Measurements from ENCODE around the gene MCEE. TPM values are rescaled to one million over a fixed set of nuclear protein-coding genes. Genes with fewer than 3 reads are reported as not detected.
"Not testable (repeated sequence)": the region's sequence is repeated elsewhere in the genome, so short reads cannot be mapped to it uniquely, and the experiment has no call there.

Gene MCEE
- polyA plus RNA-seq, 2 of the 4 experiments (the other 2 are of a cell fraction), result 10.3 to 17.7 TPM

- FAIRE-seq (no peak), DNase-seq (ENCODE audit: low read depth in 1 of 2, low spot score in 1 of 2) (no peak), ATAC-seq (no peak)
- no peak overlapping the region for H3K4me2 ChIP-seq
- POLR2A ChIA-PET, result interaction anchor here (1.2 kb wide), 2 partner anchors 13 to 76 kb away, joined by 4 to 5 read pairs; partner anchors contain the start of gene NAGK
- 97% methylated on average over 3 of the region's 3 CpGs for WGBS (ENCODE audit: missing lambda C conversion rate)
- TF ChIP-seq RARB (CRISPR knock-in tag; IDR thresholded peaks at IDR 0.05), result no peak
- TF ChIP-seq CHD2 (IDR thresholded peaks at IDR 0.05; ENCODE audit: low read length, partially characterized antibody), result no peak
- TF ChIP-seq EHF (CRISPR knock-in tag; IDR thresholded peaks at IDR 0.05), result no peak
- no peak for TF ChIP-seq POLR2AphosphoS2 (conservative IDR thresholded peaks at IDR 0.05; ENCODE audit: low read length)
- no peak overlapping the region for H3K27ac ChIP-seq
- H3K9me3 ChIP-seq, result no peaks in the 10 kb centered on the region
- H3K4me1 ChIP-seq, result no peaks in the 10 kb centered on the region
- CTCF ChIA-PET, result interaction anchor here (1.0 to 1.6 kb wide), 3 partner anchors 13 to 53 kb away, joined by 3 to 7 read pairs (median 3); partner anchors contain the start of gene MPHOSPH10
- no peak overlapping the region for H3K4me3 ChIP-seq
Observed at GRCh38 chr2:71143782-71144181, 13.8 kb upstream of the MCEE start.

- DNase-seq (ENCODE audit: low read depth in 1 of 2, low spot score in 1 of 2) (no peak), FAIRE-seq (no peak), ATAC-seq (no peak)
- H3K9me3 ChIP-seq, result no peaks in the 10 kb centered on the region
- no peak overlapping the region for H3K4me2 ChIP-seq
- POLR2A ChIA-PET, result interaction anchor here (0.6 kb wide), 1 partner anchor 9 kb away, joined by 3 read pairs; no protein-coding TSS in a partner anchor
- no peak overlapping the region for H3K4me3 ChIP-seq
- 87% methylated on average over 3 of the region's 3 CpGs for WGBS (ENCODE audit: missing lambda C conversion rate)
- CTCF ChIA-PET, result interaction anchor here (0.7 to 1.4 kb wide), 2 partner anchors 14 to 65 kb away, joined by 3 to 4 read pairs; no protein-coding TSS in a partner anchor
- H3K27ac ChIP-seq, result no peak overlapping the region
- H3K4me1 ChIP-seq, result peaks cover 13% of the 10 kb centered on the region; the same call in 2 of the 3 replicates
- TF ChIP-seq FOSL2 (IDR thresholded peaks at IDR 0.05), result no peak
- no peak for TF ChIP-seq FOSL2 (CRISPR knock-in tag; IDR thresholded peaks at IDR 0.05)
- TF ChIP-seq PHF8 (IDR thresholded peaks at IDR 0.05; ENCODE audit: borderline replicate concordance, low read depth), result no peak
Observed at GRCh38 chr2:71136174-71136573, 6.1 kb upstream of the MCEE start.

GRCh38 chr2:71133603-71134002, 3.6 kb upstream of the MCEE start:
- TF ChIP-seq ZNF302 (CRISPR knock-in tag; IDR thresholded peaks at IDR 0.05) (no peak), ZFP36 (IDR thresholded peaks at IDR 0.05; ENCODE audit: borderline replicate concordance, partially characterized antibody) (no peak), CHD2 (IDR thresholded peaks at IDR 0.05; ENCODE audit: low read length, partially characterized antibody) (no peak), BCL3 (IDR thresholded peaks at IDR 0.05) (no peak)
- no peaks in the 10 kb centered on the region for H3K9me3 ChIP-seq
- POLR2A ChIA-PET, result no interaction called here
- DNase-seq (ENCODE audit: low read depth in 1 of 2, low spot score in 1 of 2), result no peak
- no peak for FAIRE-seq
- ATAC-seq, result no peak
- H3K27ac ChIP-seq, result no peak overlapping the region
- CTCF ChIA-PET, result no interaction called here
- H3K4me3 ChIP-seq, result no peak overlapping the region
- H3K4me2 ChIP-seq, result no peak overlapping the region
- H3K4me1 ChIP-seq, result peaks cover 16% of the 10 kb centered on the region; the same call in 2 of the 3 replicates

GRCh38 chr2:71131387-71132166, 1.5 kb upstream of the MCEE start:
- ChIA-PET CTCF (interaction anchor here (0.7 to 1.2 kb wide), 5 partner anchors 12 to 95 kb away, joined by 3 to 6 read pairs (median 3); partner anchors contain the start of gene PAIP2B), POLR2A (interaction anchor here (0.8 to 3.2 kb wide), 3 partner anchors 12 to 95 kb away, joined by 3 to 35 read pairs (median 5); partner anchors contain the start of genes NAGK and PAIP2B)
- not testable (repeated sequence) for DNase-seq (ENCODE audit: low read depth in 1 of 2, low spot score in 1 of 2); ATAC-seq; H3K9me3 ChIP-seq; FAIRE-seq
- peak overlapping the region; percentile 83 for H3K4me3 ChIP-seq
- TF ChIP-seq TP53 (CRISPR knock-in tag; IDR thresholded peaks at IDR 0.05), result 0 out of 2 replicates have a peak, but pooled peaks have one; percentile 8
- peak overlapping the region; percentile 88 to 92 for H3K27ac ChIP-seq
- H3K4me2 ChIP-seq, result peak overlapping the region; percentile 88
- peaks cover 20% of the 10 kb centered on the region; the same call in 2 of the 3 replicates for H3K4me1 ChIP-seq
- WGBS (ENCODE audit: missing lambda C conversion rate), result 58% methylated on average over 7 of the region's 7 CpGs

GRCh38 chr2:71130905-71131244, 846 bp upstream of the MCEE start:
- WGBS (ENCODE audit: missing lambda C conversion rate), result 2% methylated on average over 4 of the region's 4 CpGs
- Histone ChIP-seq H3K9me3 (no peaks in the 10 kb centered on the region), H3K27ac (peak overlapping the region; percentile 88 to 92), H3K4me1 (peaks cover 20% of the 10 kb centered on the region; the same call in 2 of the 3 replicates), H3K4me2 (peak overlapping the region; percentile 88), H3K4me3 (peak overlapping the region; percentile 83)
- CTCF ChIA-PET, result interaction anchor here (0.7 to 1.2 kb wide), 6 partner anchors 11 to 96 kb away, joined by 3 to 6 read pairs (median 3); partner anchors contain the start of gene PAIP2B
- DNase-seq (ENCODE audit: low read depth in 1 of 2, low spot score in 1 of 2) (peak in 1 of 2 experiments; percentile 16), ATAC-seq (peak in 1 of 2 experiments; percentile 15; a peak in 3 of 6 replicates), FAIRE-seq (no peak)
- TF ChIP-seq KDM5A (IDR thresholded peaks at IDR 0.05) (peak; percentile 69; the same call in 1 of the 2 replicates), HOXB5 (CRISPR knock-in tag; IDR thresholded peaks at IDR 0.05) (no peak)
- POLR2A ChIA-PET, result interaction anchor here (0.7 to 3.2 kb wide), 7 partner anchors 10 to 200 kb away, joined by 3 to 35 read pairs (median 3); partner anchors contain the start of genes NAGK, PAIP2B and ZNF638
